ENCODE results near the gene MYL6. TPM values are rescaled to one million over a fixed set of nuclear protein-coding genes. Genes with fewer than 3 reads are reported as not detected.

The MYL6 gene
- total and polyA plus RNA-seq, 9 of the 15 experiments (the other 6 are each of a cell fraction or from before 2014, with no cell fraction given) = 557 to 1,664 (median 958) TPM

DNA sequence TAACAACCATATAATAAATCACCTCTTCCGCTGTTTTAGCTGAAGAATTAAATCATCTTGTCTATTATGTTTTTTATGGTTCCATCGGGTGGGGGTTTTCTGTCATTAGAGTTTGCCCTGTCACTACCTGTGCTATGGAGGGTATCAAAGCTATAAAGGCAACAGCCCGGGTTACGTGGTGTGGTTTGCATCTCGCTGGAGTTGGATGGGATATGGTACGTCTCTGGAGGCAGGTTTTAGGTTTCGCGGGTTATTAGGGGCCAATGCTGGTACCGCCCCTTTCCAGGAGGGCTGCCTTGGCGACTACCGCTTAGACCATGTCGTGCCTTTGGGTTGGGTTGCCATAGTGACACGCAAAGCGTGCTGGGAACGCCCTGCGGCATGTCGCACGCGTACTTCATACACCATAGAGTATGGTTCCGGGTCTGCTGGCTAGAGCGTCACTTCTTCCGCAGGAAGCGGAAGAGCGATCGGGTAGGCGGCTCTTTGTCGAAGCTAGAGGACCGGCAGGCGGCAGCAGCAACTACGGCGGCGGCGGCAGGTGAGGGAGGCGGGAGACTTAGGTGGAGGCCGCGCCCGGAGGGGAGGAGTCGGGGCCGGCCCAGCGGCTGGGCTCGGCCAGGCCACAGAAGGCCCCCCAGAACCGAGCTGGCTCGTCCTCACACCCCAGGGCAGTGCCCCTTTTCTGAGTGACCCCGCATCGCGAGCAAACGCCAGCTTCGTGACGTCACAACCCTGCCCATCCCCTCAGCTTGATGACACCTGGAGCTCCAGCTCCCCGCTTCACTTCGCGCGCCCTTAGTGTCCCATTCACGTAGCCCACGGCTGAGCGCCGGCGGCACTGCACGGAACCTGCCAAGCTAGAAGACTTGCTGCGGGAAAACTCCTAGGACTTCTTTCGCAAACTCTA is 40.1 kb upstream of the MYL6 start, which contains the start of gene ZC3H10 (continued):
- TF ChIP-seq ZNF175 (CRISPR knock-in tag; IDR thresholded peaks at IDR 0.05; ENCODE audit: low read depth) (no peak), ILK (tag; IDR thresholded peaks at IDR 0.05; ENCODE audit: borderline replicate concordance, low read depth) (no peak), SMAD3 (CRISPR knock-in tag; conservative IDR thresholded peaks at IDR 0.05) (peak; percentile 67; the same call in 1 of the 2 replicates), TBP (optimal IDR thresholded peaks at IDR 0.05; ENCODE audit: low read depth, low read length) (no peak), ADNP (tag; IDR thresholded peaks at IDR 0.05) (no peak), SAFB2 (IDR thresholded peaks at IDR 0.05; ENCODE audit: borderline replicate concordance, low read depth, low read length, severe bottlenecking) (no peak), HDAC8 (tag; IDR thresholded peaks at IDR 0.05) (peak; percentile 49; the same call in 1 of the 2 replicates), LARP7 (IDR thresholded peaks at IDR 0.05) (0 out of 2 replicates have a peak, but pooled peaks have one; percentile 58), ZNF165 (CRISPR knock-in tag; IDR thresholded peaks at IDR 0.05; ENCODE audit: borderline replicate concordance) (0 out of 2 replicates have a peak, but pooled peaks have one; percentile 58), KDM2B (CRISPR knock-in tag; IDR thresholded peaks at IDR 0.05) (no peak), NCOA6 (IDR thresholded peaks at IDR 0.05) (no peak), ESRRA (IDR thresholded peaks at IDR 0.05; ENCODE audit: borderline replicate concordance, low read depth) (peak; percentile 79), ZFX (CRISPR knock-in tag; IDR thresholded peaks at IDR 0.05) (peak; percentile 86), ZNF354B (CRISPR knock-in tag; IDR thresholded peaks at IDR 0.05) (no peak; the same call in 1 of the 2 replicates), CHD4 (IDR thresholded peaks at IDR 0.05; ENCODE audit: insufficient read depth, insufficient replicate concordance, low read depth, low read length, poor library complexity, severe bottlenecking) (no peak), ZNF124 (CRISPR knock-in tag; IDR thresholded peaks at IDR 0.05) (no peak), RBM34 (IDR thresholded peaks at IDR 0.05; ENCODE audit: borderline replicate concordance, insufficient read depth, low read length) (no peak), ZSCAN29 (IDR thresholded peaks at IDR 0.05) (peak; percentile 70; the same call in 1 of the 2 replicates), TOE1 (IDR thresholded peaks at IDR 0.05; ENCODE audit: borderline replicate concordance) (peak; percentile 44; the same call in 1 of the 2 replicates), TOE1 (CRISPR knock-in tag; IDR thresholded peaks at IDR 0.05; ENCODE audit: borderline replicate concordance, low read depth) (peak; percentile 84)
- TF ChIP-seq, protein P1, sequence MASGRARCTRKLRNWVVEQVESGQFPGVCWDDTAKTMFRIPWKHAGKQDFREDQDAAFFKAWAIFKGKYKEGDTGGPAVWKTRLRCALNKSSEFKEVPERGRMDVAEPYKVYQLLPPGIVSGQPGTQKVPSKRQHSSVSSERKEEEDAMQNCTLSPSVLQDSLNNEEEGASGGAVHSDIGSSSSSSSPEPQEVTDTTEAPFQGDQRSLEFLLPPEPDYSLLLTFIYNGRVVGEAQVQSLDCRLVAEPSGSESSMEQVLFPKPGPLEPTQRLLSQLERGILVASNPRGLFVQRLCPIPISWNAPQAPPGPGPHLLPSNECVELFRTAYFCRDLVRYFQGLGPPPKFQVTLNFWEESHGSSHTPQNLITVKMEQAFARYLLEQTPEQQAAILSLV (tag; IDR thresholded peaks at IDR 0.05) = no peak
- TF ChIP-seq, protein P2, sequence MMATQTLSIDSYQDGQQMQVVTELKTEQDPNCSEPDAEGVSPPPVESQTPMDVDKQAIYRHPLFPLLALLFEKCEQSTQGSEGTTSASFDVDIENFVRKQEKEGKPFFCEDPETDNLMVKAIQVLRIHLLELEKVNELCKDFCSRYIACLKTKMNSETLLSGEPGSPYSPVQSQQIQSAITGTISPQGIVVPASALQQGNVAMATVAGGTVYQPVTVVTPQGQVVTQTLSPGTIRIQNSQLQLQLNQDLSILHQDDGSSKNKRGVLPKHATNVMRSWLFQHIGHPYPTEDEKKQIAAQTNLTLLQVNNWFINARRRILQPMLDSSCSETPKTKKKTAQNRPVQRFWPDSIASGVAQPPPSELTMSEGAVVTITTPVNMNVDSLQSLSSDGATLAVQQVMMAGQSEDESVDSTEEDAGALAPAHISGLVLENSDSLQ (IDR thresholded peaks at IDR 0.05) = peak; percentile 85
- TF ChIP-seq, protein P3, sequence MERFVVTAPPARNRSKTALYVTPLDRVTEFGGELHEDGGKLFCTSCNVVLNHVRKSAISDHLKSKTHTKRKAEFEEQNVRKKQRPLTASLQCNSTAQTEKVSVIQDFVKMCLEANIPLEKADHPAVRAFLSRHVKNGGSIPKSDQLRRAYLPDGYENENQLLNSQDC (CRISPR knock-in tag; IDR thresholded peaks at IDR 0.05) = peak; percentile 63; the same call in 1 of the 2 replicates
- TF ChIP-seq, protein P4, sequence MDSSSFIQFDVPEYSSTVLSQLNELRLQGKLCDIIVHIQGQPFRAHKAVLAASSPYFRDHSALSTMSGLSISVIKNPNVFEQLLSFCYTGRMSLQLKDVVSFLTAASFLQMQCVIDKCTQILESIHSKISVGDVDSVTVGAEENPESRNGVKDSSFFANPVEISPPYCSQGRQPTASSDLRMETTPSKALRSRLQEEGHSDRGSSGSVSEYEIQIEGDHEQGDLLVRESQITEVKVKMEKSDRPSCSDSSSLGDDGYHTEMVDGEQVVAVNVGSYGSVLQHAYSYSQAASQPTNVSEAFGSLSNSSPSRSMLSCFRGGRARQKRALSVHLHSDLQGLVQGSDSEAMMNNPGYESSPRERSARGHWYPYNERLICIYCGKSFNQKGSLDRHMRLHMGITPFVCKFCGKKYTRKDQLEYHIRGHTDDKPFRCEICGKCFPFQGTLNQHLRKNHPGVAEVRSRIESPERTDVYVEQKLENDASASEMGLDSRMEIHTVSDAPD (CRISPR knock-in tag; IDR thresholded peaks at IDR 0.05) = no peak

All from K562 (cell line).